Chondrocyte (in vitro differentiated cells): ENCODE results near the gene PTPRU. TPM values are rescaled to one million over a fixed set of nuclear protein-coding genes. Genes with fewer than 3 reads are reported as not detected.
"Not testable (repeated sequence)": the region's sequence is repeated elsewhere in the genome, so short reads cannot be mapped to it uniquely, and the experiment has no call there.

Experiments
- DNase-seq: peaks from one replicate; pipeline ENCODE4 v3.0.0; 2021; ENCODE audit warnings: mixed read lengths, low spot score
- H3K27ac Mint-ChIP-seq: one replicate; pipeline ENCODE4 v1.8.0; 2021; ENCODE audit warnings: mild to moderate bottlenecking, moderate library complexity, mixed read lengths; ENCODE audit not compliant: unreplicated experiment
- H3K27me3 Mint-ChIP-seq: 2 replicates; pipeline ENCODE4 v1.8.0; 2021; ENCODE audit warnings: low read depth, mixed read lengths
- H3K36me3 Mint-ChIP-seq: 2 replicates; pipeline ENCODE4 v1.8.0; 2021; ENCODE audit warnings: low read depth, mixed read lengths
- H3K4me1 Mint-ChIP-seq: 2 replicates; pipeline ENCODE4 v1.8.0; 2021; ENCODE audit warnings: low read depth, mild to moderate bottlenecking, mixed read lengths
- H3K4me3 Mint-ChIP-seq: one replicate; pipeline ENCODE4 v1.8.0; 2021; ENCODE audit warnings: mild to moderate bottlenecking, moderate library complexity, mixed read lengths; ENCODE audit not compliant: unreplicated experiment
- H3K9me3 Mint-ChIP-seq: 2 replicates; pipeline ENCODE4 v1.8.0; 2021; ENCODE audit warnings: low read depth, mixed read lengths
- CTCF ChIP-seq: fragments of 200-600 bp; sonication (generic); IDR thresholded peaks from 2 replicates; pipeline ENCODE4 v1.5.0; 2021; ENCODE audit warnings: antibody characterized with exemption, mild to moderate bottlenecking, moderate library complexity
- total RNA-seq: library from RNA; stranded (reverse); gene quantifications from 3 replicates; pipeline ENCODE4 v1.2.1, GENCODE V29; 2021

The PTPRU gene
- total RNA-seq, 1 donor from 2014 or later = 12.6 TPM

- H3K4me3 Mint-ChIP-seq = no peak overlapping the region
- peaks cover 15% of the 10 kb centered on the region for H3K36me3 Mint-ChIP-seq
- no peaks in the 10 kb centered on the region for H3K4me1 Mint-ChIP-seq
- TF ChIP-seq CTCF = no peak
- no peak overlapping the region for H3K27ac Mint-ChIP-seq
- no peaks in the 10 kb centered on the region for H3K27me3 Mint-ChIP-seq
- H3K9me3 Mint-ChIP-seq = no peaks in the 10 kb centered on the region
- DNase-seq = peak; percentile 26
Observed at GRCh38 chr1:29309621-29310020, 73.3 kb downstream of the PTPRU start.

- no peaks in the 10 kb centered on the region for H3K27me3 Mint-ChIP-seq
- H3K9me3 Mint-ChIP-seq = no peaks in the 10 kb centered on the region
- peaks cover 18% of the 10 kb centered on the region for H3K36me3 Mint-ChIP-seq
- no peaks in the 10 kb centered on the region for H3K4me1 Mint-ChIP-seq
- no peak overlapping the region for H3K27ac Mint-ChIP-seq
- peak; percentile 21 for DNase-seq
- TF ChIP-seq CTCF = no peak
- H3K4me3 Mint-ChIP-seq = no peak overlapping the region
Observed at GRCh38 chr1:29310616-29311180, 74.4 kb downstream of the PTPRU start.

GRCh38 chr1:29311352-29312030, 75.2 kb downstream of the PTPRU start:
- no peak for TF ChIP-seq CTCF
- H3K4me1 Mint-ChIP-seq = no peaks in the 10 kb centered on the region

GRCh38 chr1:29312469-29313461, 76.4 kb downstream of the PTPRU start:
- Mint-ChIP-seq H3K4me3 (no peak overlapping the region), H3K27ac (no peak overlapping the region), H3K36me3 (peaks cover 19% of the 10 kb centered on the region), H3K9me3 (no peaks in the 10 kb centered on the region), H3K4me1 (no peaks in the 10 kb centered on the region), H3K27me3 (no peaks in the 10 kb centered on the region)
- no peak for DNase-seq
- TF ChIP-seq CTCF = no peak

More at GRCh38 chr1:29311352-29312030, 75.2 kb downstream of the PTPRU start:
- H3K27ac Mint-ChIP-seq = no peak overlapping the region
- no peaks in the 10 kb centered on the region for H3K9me3 Mint-ChIP-seq
- H3K27me3 Mint-ChIP-seq = no peaks in the 10 kb centered on the region
- H3K4me3 Mint-ChIP-seq = no peak overlapping the region
- DNase-seq = no peak
- H3K36me3 Mint-ChIP-seq = peaks cover 17% of the 10 kb centered on the region

- H3K27ac Mint-ChIP-seq, DNase-seq, H3K9me3 Mint-ChIP-seq, H3K4me1 Mint-ChIP-seq, H3K4me3 Mint-ChIP-seq, H3K27me3 Mint-ChIP-seq: not testable (repeated sequence)
- H3K36me3 Mint-ChIP-seq = peaks cover 20% of the 10 kb centered on the region
Observed at GRCh38 chr1:29314685-29315084, 78.4 kb downstream of the PTPRU start.
